IPS-15b (cell line): ENCODE results near the gene CCPG1.
A peak's percentile ranks its signal among the peaks of the same experiment; 100 is the strongest.
"Not testable (repeated sequence)": the region's sequence is repeated elsewhere in the genome, so short reads cannot be mapped to it uniquely, and the experiment has no call there.

Experiments used
- H3K27me3 ChIP-seq: one replicate; pipeline ENCODE4 v1.6.1; 2013; ENCODE audit warnings: low read length; ENCODE audit not compliant: control insufficient read depth, insufficient read depth
- H3K36me3 ChIP-seq: one replicate; pipeline ENCODE4 v1.6.1; 2013; ENCODE audit warnings: low read length; ENCODE audit not compliant: control insufficient read depth, insufficient read depth
- H3K4me1 ChIP-seq: one replicate; pipeline ENCODE4 v1.6.1; 2013; ENCODE audit warnings: mild to moderate bottlenecking, low read length; ENCODE audit not compliant: control insufficient read depth, insufficient read depth
- H3K4me3 ChIP-seq: one replicate; pipeline ENCODE4 v1.5.1; 2013; ENCODE audit warnings: low read depth, low read length
- H3K9ac ChIP-seq: one replicate; pipeline ENCODE4 v1.6.1; 2013; ENCODE audit warnings: low read depth, mild to moderate bottlenecking, low read length
- H3K9me3 ChIP-seq: one replicate; pipeline ENCODE4 v1.6.1; 2013; ENCODE audit warnings: mild to moderate bottlenecking, low read length; ENCODE audit not compliant: control insufficient read depth, insufficient read depth

Gene CCPG1

GRCh38 chr15:55407498-55408011, 604 bp downstream of the CCPG1 start:
- Histone ChIP-seq H3K27me3 (no peaks in the 10 kb centered on the region), H3K9ac (no peak overlapping the region), H3K9me3 (no peaks in the 10 kb centered on the region), H3K36me3 (no peaks in the 10 kb centered on the region), H3K4me1 (no peaks in the 10 kb centered on the region), H3K4me3 (peak overlapping the region; percentile 89)

- Histone ChIP-seq H3K4me1 (no peaks in the 10 kb centered on the region), H3K9ac (no peak overlapping the region), H3K36me3 (no peaks in the 10 kb centered on the region)
These were observed 4.6 kb downstream of the CCPG1 start for GRCh38 chr15:55403531-55403930.

DNA sequence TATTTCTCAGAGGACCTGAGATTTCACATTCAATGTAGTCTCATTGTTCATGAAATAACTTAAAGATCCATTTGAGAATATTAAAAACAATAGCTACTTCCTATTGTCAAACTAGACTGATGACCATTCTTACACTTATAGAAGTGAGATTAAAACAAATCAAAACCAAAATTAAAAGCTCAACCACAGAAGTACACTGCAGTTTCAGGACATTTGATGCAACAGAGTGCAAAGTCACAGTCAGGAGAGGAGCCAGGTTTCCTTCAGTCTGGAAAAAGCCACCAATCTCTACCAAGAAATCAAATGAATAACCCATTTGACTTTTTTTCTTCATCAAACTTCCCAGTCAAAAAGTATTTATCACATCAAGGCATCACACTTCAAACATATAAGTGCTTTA, 5.5 kb downstream of the CCPG1 start:
- Histone ChIP-seq H3K4me3 (no peak overlapping the region), H3K9me3 (no peaks in the 10 kb centered on the region), H3K9ac (no peak overlapping the region), H3K4me1 (no peaks in the 10 kb centered on the region), H3K36me3 (no peaks in the 10 kb centered on the region), H3K27me3 (no peaks in the 10 kb centered on the region)

More at GRCh38 chr15:55403531-55403930, 4.6 kb downstream of the CCPG1 start:
- Histone ChIP-seq H3K9me3 (no peaks in the 10 kb centered on the region), H3K27me3 (no peaks in the 10 kb centered on the region), H3K4me3 (no peak overlapping the region)

GRCh38 chr15:55401786-55402246, 6.3 kb downstream of the CCPG1 start:
- no peak overlapping the region for H3K4me3 ChIP-seq
- no peaks in the 10 kb centered on the region for H3K9me3 ChIP-seq
- H3K9ac ChIP-seq, result no peak overlapping the region
- no peaks in the 10 kb centered on the region for H3K27me3 ChIP-seq
- no peaks in the 10 kb centered on the region for H3K4me1 ChIP-seq
- no peaks in the 10 kb centered on the region for H3K36me3 ChIP-seq

DNA sequence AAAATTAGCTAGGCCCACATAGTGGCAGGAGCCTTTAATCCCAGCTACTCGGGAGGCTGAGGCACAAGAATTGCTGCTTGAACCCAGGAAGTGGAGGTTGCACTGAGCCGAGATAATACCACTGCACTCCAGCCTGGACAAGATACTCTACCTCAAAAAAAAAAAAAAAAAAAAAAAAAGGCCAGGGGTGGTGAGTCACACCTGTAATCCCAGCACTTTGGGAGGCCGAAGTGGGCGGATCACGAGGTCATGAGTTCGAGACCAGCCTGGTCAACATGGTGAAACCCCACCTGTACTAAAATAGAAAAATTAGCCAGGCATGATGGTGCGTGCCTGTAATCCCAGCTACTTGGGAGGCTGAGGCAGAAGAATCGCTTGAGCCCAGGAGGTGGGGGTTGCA, 8.1 kb downstream of the CCPG1 start:
- H3K9me3 ChIP-seq, H3K4me3 ChIP-seq, H3K4me1 ChIP-seq, H3K27me3 ChIP-seq, H3K36me3 ChIP-seq, H3K9ac ChIP-seq: not testable (repeated sequence)

DNA sequence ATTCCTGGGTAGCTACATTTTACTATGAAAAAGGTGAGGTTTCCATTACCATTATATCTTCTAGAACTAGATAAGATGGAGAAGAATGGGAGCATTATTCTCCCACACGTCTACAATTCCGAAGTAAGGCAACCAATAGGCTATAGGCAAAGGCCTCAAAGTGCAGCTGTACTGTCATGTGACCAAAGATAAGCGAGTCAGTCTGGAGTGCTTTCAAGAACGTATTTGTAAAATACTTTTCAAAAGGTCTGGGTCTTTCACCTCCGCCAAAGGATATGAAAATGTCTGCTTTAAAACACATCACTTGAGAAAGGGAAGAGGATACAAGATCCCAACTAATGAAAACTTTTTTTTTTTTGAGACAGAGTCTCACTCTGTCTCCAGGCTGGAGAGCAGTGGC, 9.9 kb downstream of the CCPG1 start:
- Histone ChIP-seq H3K9me3 (no peaks in the 10 kb centered on the region), H3K27me3 (no peaks in the 10 kb centered on the region), H3K4me1 (no peaks in the 10 kb centered on the region), H3K4me3 (no peak overlapping the region), H3K36me3 (no peaks in the 10 kb centered on the region), H3K9ac (no peak overlapping the region)

GRCh38 chr15:55394694-55395093, 13.5 kb downstream of the CCPG1 start:
- Histone ChIP-seq H3K4me3 (no peak overlapping the region), H3K9me3 (no peaks in the 10 kb centered on the region), H3K27me3 (no peaks in the 10 kb centered on the region), H3K4me1 (no peaks in the 10 kb centered on the region), H3K36me3 (no peaks in the 10 kb centered on the region), H3K9ac (no peak overlapping the region)

DNA sequence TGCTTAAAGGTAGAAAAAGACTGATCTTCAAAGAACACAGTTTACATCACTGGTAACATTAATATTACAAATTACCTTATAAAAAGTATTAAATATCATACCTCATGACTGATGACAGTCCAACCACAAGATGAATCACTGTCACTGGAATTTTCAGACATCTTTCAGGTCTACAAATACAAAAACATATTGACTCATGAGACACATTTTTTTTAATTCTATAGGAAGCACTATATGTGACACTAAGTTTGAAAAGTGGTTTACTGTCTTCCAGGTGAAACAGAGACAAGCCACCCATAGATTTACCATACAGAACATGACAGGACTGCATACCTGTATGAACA, 18.9 kb downstream of the CCPG1 start:
- Histone ChIP-seq H3K27me3 (no peaks in the 10 kb centered on the region), H3K36me3 (peaks cover 3% of the 10 kb centered on the region), H3K9me3 (no peaks in the 10 kb centered on the region), H3K9ac (no peak overlapping the region), H3K4me1 (no peaks in the 10 kb centered on the region), H3K4me3 (no peak overlapping the region)

DNA sequence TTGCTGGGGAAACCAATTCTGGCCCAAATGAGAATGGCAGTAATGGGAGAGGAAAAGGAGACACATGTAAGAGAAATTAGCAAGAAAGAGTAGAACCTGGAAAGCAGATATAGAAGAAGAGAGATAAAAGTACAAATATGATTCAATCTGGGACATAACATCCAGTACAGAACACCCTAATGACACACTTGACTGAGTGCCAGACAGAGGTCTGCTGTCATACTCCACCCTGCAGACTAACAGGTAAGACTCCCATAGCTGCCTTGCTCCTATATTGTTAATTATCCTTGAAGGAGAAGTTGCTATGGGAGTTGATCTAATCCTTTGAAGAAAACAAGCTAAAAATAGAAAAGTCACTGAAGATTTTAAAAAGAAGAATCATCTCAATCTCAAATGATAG, 21.1 kb downstream of the CCPG1 start:
- H3K9ac ChIP-seq, result no peak overlapping the region
- H3K4me1 ChIP-seq, result no peaks in the 10 kb centered on the region
- H3K4me3 ChIP-seq, result no peak overlapping the region
- no peaks in the 10 kb centered on the region for H3K9me3 ChIP-seq
- peaks cover 3% of the 10 kb centered on the region for H3K36me3 ChIP-seq
- H3K27me3 ChIP-seq, result no peaks in the 10 kb centered on the region

DNA sequence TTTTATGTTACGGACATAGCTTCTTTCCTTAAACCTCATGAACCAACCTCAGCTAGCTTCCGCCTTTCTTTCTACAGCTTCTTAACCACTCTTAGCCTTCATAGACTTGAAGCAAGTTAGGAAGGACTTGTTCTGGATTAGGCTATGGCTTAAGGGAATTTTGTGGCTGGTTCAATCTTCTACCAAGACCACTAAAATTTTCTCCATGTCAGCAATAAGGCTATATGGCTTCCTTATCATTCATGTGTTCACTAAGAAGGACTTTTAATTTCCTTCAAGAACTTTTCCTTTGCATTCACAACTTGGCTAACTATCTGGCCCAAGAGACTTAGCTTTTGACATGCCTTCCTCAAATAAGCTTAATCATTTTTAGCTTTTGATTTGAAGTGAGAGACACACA, 24.5 kb downstream of the CCPG1 start:
- H3K27me3 ChIP-seq, result no peaks in the 10 kb centered on the region
- peaks cover 3% of the 10 kb centered on the region for H3K36me3 ChIP-seq

DNA sequence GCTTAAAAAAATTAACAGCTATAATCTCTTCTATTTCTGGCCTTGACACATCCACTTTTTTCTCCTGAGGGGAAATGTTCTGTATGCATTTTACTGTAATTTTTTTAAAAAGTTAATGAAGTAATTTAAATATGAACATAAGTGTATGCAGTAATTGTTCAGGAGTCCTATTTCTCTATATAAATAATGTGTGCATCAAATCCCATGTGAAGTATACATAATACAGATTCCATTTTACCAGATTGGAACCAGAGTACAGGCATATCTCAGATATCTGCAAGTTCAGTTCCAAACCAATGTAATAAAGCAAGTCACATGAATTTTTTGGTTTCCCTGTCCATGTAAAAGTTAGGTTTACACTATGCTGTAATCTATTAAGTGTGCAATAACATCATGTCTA, 26.6 kb downstream of the CCPG1 start:
- Histone ChIP-seq H3K4me1 (no peaks in the 10 kb centered on the region), H3K9me3 (no peaks in the 10 kb centered on the region), H3K4me3 (no peak overlapping the region), H3K27me3 (no peaks in the 10 kb centered on the region), H3K36me3 (no peaks in the 10 kb centered on the region), H3K9ac (no peak overlapping the region)

More for the DNA sequence above, 24.5 kb downstream of the CCPG1 start:
- H3K4me3 ChIP-seq, result no peak overlapping the region
- H3K4me1 ChIP-seq, result no peaks in the 10 kb centered on the region
- H3K9ac ChIP-seq, result no peak overlapping the region
- H3K9me3 ChIP-seq, result no peaks in the 10 kb centered on the region

- Histone ChIP-seq H3K4me3 (no peak overlapping the region), H3K9me3 (no peaks in the 10 kb centered on the region), H3K9ac (no peak overlapping the region), H3K36me3 (no peaks in the 10 kb centered on the region), H3K4me1 (no peaks in the 10 kb centered on the region), H3K27me3 (no peaks in the 10 kb centered on the region)
These were observed 29.1 kb downstream of the CCPG1 start for GRCh38 chr15:55379095-55379494.
